ENCODE data around the gene CAPN3. TPM values are rescaled to one million over a fixed set of nuclear protein-coding genes. Genes with fewer than 3 reads are reported as not detected.
A peak's percentile ranks its signal among the peaks of the same experiment; 100 is the strongest.

Gene CAPN3
- total and polyA plus RNA-seq, 12 donors, result 3.3 to 72.9 (median 8.5) TPM

- intact Hi-C loops (cut with DNase I), result no loop called here
- H3K4me1 ChIP-seq (replicated peaks in 1 of 2), result no peaks in the 10 kb centered on the region
- H3K36me3 ChIP-seq (replicated peaks in 1 of 2), result no peaks in the 10 kb centered on the region
- DNase-seq, result peak in 1 of 7 donors; percentile 14
- H3K27ac ChIP-seq, result no peak overlapping the region
- H3K27me3 ChIP-seq, result no peaks in the 10 kb centered on the region
- TF ChIP-seq POLR2A (IDR thresholded peaks at IDR 0.05) (no peak), CTCF (IDR thresholded peaks at IDR 0.05) (no peak)
- WGBS, 4 donors, result 81 to 87% (median 85%) methylated on average over 8 of the region's 8 CpGs
- H3K9me3 ChIP-seq (replicated peaks in 1 of 3), result no peaks in the 10 kb centered on the region
- H3K4me3 ChIP-seq, result no peak overlapping the region
Measured at GRCh38 chr15:42387603-42388002, 28.3 kb downstream of the CAPN3 start.

GRCh38 chr15:42392309-42393024, 33.2 kb downstream of the CAPN3 start:
- Histone ChIP-seq H3K9me3 (replicated peaks in 1 of 3) (no peaks in the 10 kb centered on the region), H3K36me3 (replicated peaks in 1 of 2) (no peaks in the 10 kb centered on the region), H3K27ac (no peak overlapping the region), H3K4me3 (no peak overlapping the region), H3K27me3 (no peaks in the 10 kb centered on the region), H3K4me1 (replicated peaks in 1 of 2) (no peaks in the 10 kb centered on the region)
- WGBS, 4 donors, result 85 to 94% (median 89%) methylated on average over 9 to 11 of the region's 11 CpGs
- peak in 2 of 7 donors; percentile 8 to 44 for DNase-seq
- TF ChIP-seq POLR2A (IDR thresholded peaks at IDR 0.05) (no peak), CTCF (IDR thresholded peaks at IDR 0.05) (no peak)
- intact Hi-C loops (cut with DNase I), result no loop called here

GRCh38 chr15:42394106-42394505, 34.8 kb downstream of the CAPN3 start:
- Histone ChIP-seq H3K4me1 (replicated peaks in 1 of 2) (no peaks in the 10 kb centered on the region), H3K36me3 (replicated peaks in 1 of 2) (no peaks in the 10 kb centered on the region), H3K27ac (no peak overlapping the region), H3K4me3 (no peak overlapping the region), H3K9me3 (replicated peaks in 1 of 3) (no peaks in the 10 kb centered on the region), H3K27me3 (no peaks in the 10 kb centered on the region)
- 90 to 93% (median 91%) methylated on average over 13 of the region's 13 CpGs for WGBS, 4 donors
- no peak for TF ChIP-seq CTCF (IDR thresholded peaks at IDR 0.05)
- no peak for TF ChIP-seq POLR2A (IDR thresholded peaks at IDR 0.05)
- intact Hi-C loops (cut with DNase I), result no loop called here
- peak in 1 of 7 donors; percentile 41 for DNase-seq

GRCh38 chr15:42395838-42396237, 36.5 kb downstream of the CAPN3 start:
- H3K27me3 ChIP-seq, result no peaks in the 10 kb centered on the region
- no peaks in the 10 kb centered on the region for H3K9me3 ChIP-seq (replicated peaks in 1 of 3)
- 40 to 78% (median 46%) methylated on average over 1 of the region's 1 CpG for WGBS, 4 donors
- no peaks in the 10 kb centered on the region for H3K36me3 ChIP-seq (replicated peaks in 1 of 2)
- no peak overlapping the region for H3K27ac ChIP-seq
- no peaks in the 10 kb centered on the region for H3K4me1 ChIP-seq (replicated peaks in 1 of 2)
- TF ChIP-seq POLR2A (IDR thresholded peaks at IDR 0.05) (no peak), CTCF (IDR thresholded peaks at IDR 0.05) (no peak)
- intact Hi-C loops (cut with DNase I), result no loop called here
- DNase-seq, result peak in 1 of 7 donors; percentile 5
- no peak overlapping the region for H3K4me3 ChIP-seq
